SK-N-MC (cell line): ENCODE data around the gene TMEM164.

Source experiments
- EZH2 ChIP-seq: fragments of 200-600 bp; sonication (generic); IDR thresholded peaks from one replicate; pipeline ENCODE4 v1.6.1; 2017; ENCODE audit warnings: antibody characterized with exemption
- FOXP2 ChIP-seq: optimal IDR thresholded peaks from 2 replicates; pipeline ENCODE3; 2011; ENCODE audit warnings: mild to moderate bottlenecking, moderate library complexity; ENCODE audit not compliant: insufficient read depth; ENCODE audit errors: extremely low read length, control extremely low read depth
- POLR2AphosphoS5 ChIP-seq: IDR thresholded peaks from 2 replicates; pipeline ENCODE4 v1.6.1; 2012; ENCODE audit warnings: mild to moderate bottlenecking, low read depth, low read length, borderline replicate concordance

DNA sequence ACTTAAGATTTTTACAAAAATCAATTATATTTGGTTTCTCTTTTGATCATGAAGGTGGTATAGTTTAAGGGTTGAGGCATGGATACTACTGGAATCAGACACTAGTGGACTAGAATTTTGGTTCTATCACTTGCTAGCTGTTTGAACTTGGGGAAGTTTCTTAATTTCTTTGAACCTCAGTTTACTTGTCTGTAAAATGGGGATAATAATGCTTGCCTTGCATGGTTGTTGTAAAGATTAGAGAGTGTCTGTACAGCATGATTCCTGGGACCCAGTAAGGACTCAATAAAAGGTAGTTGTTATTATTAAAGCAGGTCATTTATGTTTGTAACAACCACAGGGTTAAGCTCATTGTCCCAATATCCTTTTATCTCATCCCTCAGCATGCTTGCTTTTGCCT lies 36.0 kb downstream of the TMEM164 start:
- TF ChIP-seq POLR2AphosphoS5 (no peak), EZH2 (no peak), FOXP2 (no peak)
